Hepatocyte (in vitro differentiated cells): ENCODE data around the gene PLPPR1. TPM values are rescaled to one million over a fixed set of nuclear protein-coding genes. Genes with fewer than 3 reads are reported as not detected.

ENCODE experiments used
- DNase-seq: peaks from one replicate; pipeline ENCODE4 v3.0.0-alpha.2; 2016; ENCODE audit warnings: low spot score
- H2AFZ ChIP-seq: fragments of 200-600 bp; sonication (generic); 2 replicates; pipeline ENCODE4 v1.6.0; 2016; ENCODE audit warnings: antibody characterized with exemption, mild to moderate bottlenecking
- H3K27ac ChIP-seq: fragments of 200-600 bp; sonication (generic); 2 replicates; pipeline ENCODE4 v1.5.1; 2016; ENCODE audit warnings: mild to moderate bottlenecking
- H3K27me3 ChIP-seq: fragments of 200-600 bp; sonication (generic); 2 replicates; pipeline ENCODE4 v1.6.1; 2016
- H3K36me3 ChIP-seq: fragments of 200-600 bp; sonication (generic); replicated peaks from 2 replicates; pipeline ENCODE4 v1.5.1; 2016; ENCODE audit warnings: low read depth; ENCODE audit not compliant: insufficient read depth
- H3K4me1 ChIP-seq: fragments of 200-600 bp; sonication (generic); 2 replicates; pipeline ENCODE4 v1.5.1; 2016; ENCODE audit warnings: mild to moderate bottlenecking, moderate library complexity; ENCODE audit not compliant: insufficient read depth
- H3K4me2 ChIP-seq: fragments of 200-600 bp; sonication (generic); 2 replicates; pipeline ENCODE4 v1.6.0; 2016
- H3K4me3 ChIP-seq: fragments of 200-600 bp; sonication (generic); 2 replicates; pipeline ENCODE4 v1.5.1; 2016; ENCODE audit warnings: mild to moderate bottlenecking
- H3K79me2 ChIP-seq: fragments of 200-600 bp; sonication (generic); 2 replicates; pipeline ENCODE4 v1.6.0; 2017; ENCODE audit warnings: mild to moderate bottlenecking
- H3K9me2 ChIP-seq: fragments of 200-600 bp; sonication (generic); replicated peaks from 2 replicates; pipeline ENCODE4 v1.6.0; 2017; ENCODE audit warnings: mild to moderate bottlenecking; ENCODE audit not compliant: insufficient read depth
- H3K9me3 ChIP-seq: fragments of 200-600 bp; sonication (generic); 2 replicates; pipeline ENCODE4 v1.5.1; 2016; ENCODE audit warnings: low read depth, mild to moderate bottlenecking
- H4K20me1 ChIP-seq: fragments of 200-600 bp; sonication (generic); 2 replicates; pipeline ENCODE4 v1.6.0; 2016; ENCODE audit warnings: mild to moderate bottlenecking; ENCODE audit not compliant: insufficient read depth, poor library complexity, severe bottlenecking
- CTCF ChIP-seq: fragments of 200-600 bp; sonication (generic); IDR thresholded peaks from 2 replicates; pipeline ENCODE4 v1.5.1; 2016; ENCODE audit warnings: antibody characterized with exemption, mild to moderate bottlenecking; ENCODE audit not compliant: poor library complexity
- EZH2 ChIP-seq: fragments of 200-600 bp; sonication (generic); IDR thresholded peaks from 2 replicates; pipeline ENCODE4 v1.6.1; 2016; ENCODE audit warnings: antibody characterized with exemption, mild to moderate bottlenecking, borderline replicate concordance
- EZH2phosphoT487 ChIP-seq: fragments of 200-600 bp; sonication (generic); IDR thresholded peaks from one replicate; pipeline ENCODE4 v1.6.1; 2018; ENCODE audit warnings: antibody characterized with exemption, mild to moderate bottlenecking, low read depth, moderate library complexity; ENCODE audit not compliant: unreplicated experiment, severe bottlenecking
- WGBS: methylation state at CpG from one replicate; pipeline ENCODE4 v1.1.6; 2016; ENCODE audit warnings: low lambda C conversion rate; ENCODE audit errors: missing lambda C conversion rate; 5-methylcytosine and 5-hydroxymethylcytosine counted together
- polyA plus RNA-seq: library from polyadenylated mRNA; unstranded; fragments of >200 nt; fragmentation: Nextera tagmentation; extraction: Ambion mirVana; gene quantifications from 2 replicates; pipeline ENCODE4 v1.2.1, GENCODE V29; 2016
- total RNA-seq: library from RNA; depleted of rRNA; stranded (reverse); fragments of >200 nt; gene quantifications from 2 replicates; pipeline ENCODE4 v1.2.3, GENCODE V29; 2014

PLPPR1 gene
- total and polyA plus RNA-seq, 2 experiments from 2014 or later, result 0.27 to 2.1 TPM

GRCh38 chr9:101097210-101097609 is 68.7 kb downstream of the PLPPR1 start:
- H3K4me1 ChIP-seq, result no peaks in the 10 kb centered on the region
- TF ChIP-seq EZH2, result no peak
- no peak for TF ChIP-seq CTCF
- no peak for TF ChIP-seq EZH2phosphoT487
- H2AFZ ChIP-seq, result no peak overlapping the region
- no peak overlapping the region for H3K4me2 ChIP-seq
- no peaks in the 10 kb centered on the region for H3K36me3 ChIP-seq
- H3K9me3 ChIP-seq, result no peaks in the 10 kb centered on the region
- no peaks in the 10 kb centered on the region for H3K79me2 ChIP-seq
- H3K27me3 ChIP-seq, result no peaks in the 10 kb centered on the region
- no peak overlapping the region for H3K27ac ChIP-seq
- DNase-seq, result no peak
- H3K9me2 ChIP-seq, result no peaks in the 10 kb centered on the region
- H3K4me3 ChIP-seq, result no peak overlapping the region
- 24% methylated on average over 1 of the region's 1 CpG for WGBS
- H4K20me1 ChIP-seq, result no peaks in the 10 kb centered on the region

GRCh38 chr9:101098392-101098791 is 69.9 kb downstream of the PLPPR1 start:
- no peaks in the 10 kb centered on the region for H3K9me3 ChIP-seq
- H3K27me3 ChIP-seq, result no peaks in the 10 kb centered on the region
- H3K4me2 ChIP-seq, result no peak overlapping the region
- H3K36me3 ChIP-seq, result no peaks in the 10 kb centered on the region
- H2AFZ ChIP-seq, result no peak overlapping the region
- no peaks in the 10 kb centered on the region for H3K9me2 ChIP-seq
- DNase-seq, result no peak
- no peaks in the 10 kb centered on the region for H4K20me1 ChIP-seq
- no peaks in the 10 kb centered on the region for H3K4me1 ChIP-seq
- no peak for TF ChIP-seq EZH2phosphoT487
- no peak for TF ChIP-seq EZH2
- TF ChIP-seq CTCF, result no peak
- H3K27ac ChIP-seq, result no peak overlapping the region
- H3K4me3 ChIP-seq, result no peak overlapping the region
- no peaks in the 10 kb centered on the region for H3K79me2 ChIP-seq

GRCh38 chr9:101114317-101114716 is 85.8 kb downstream of the PLPPR1 start:
- H3K4me2 ChIP-seq, result no peak overlapping the region
- H3K9me3 ChIP-seq, result no peaks in the 10 kb centered on the region
- H3K27me3 ChIP-seq, result no peaks in the 10 kb centered on the region
- H3K9me2 ChIP-seq, result no peaks in the 10 kb centered on the region
- TF ChIP-seq EZH2 (no peak), EZH2phosphoT487 (no peak), CTCF (no peak)
- H3K27ac ChIP-seq, result no peak overlapping the region
- H4K20me1 ChIP-seq, result no peaks in the 10 kb centered on the region
- no peaks in the 10 kb centered on the region for H3K4me1 ChIP-seq
- no peak for DNase-seq
- 34% methylated on average over 2 of the region's 2 CpGs for WGBS
- H3K4me3 ChIP-seq, result no peak overlapping the region
- no peaks in the 10 kb centered on the region for H3K79me2 ChIP-seq
- no peak overlapping the region for H2AFZ ChIP-seq
- no peaks in the 10 kb centered on the region for H3K36me3 ChIP-seq

DNA sequence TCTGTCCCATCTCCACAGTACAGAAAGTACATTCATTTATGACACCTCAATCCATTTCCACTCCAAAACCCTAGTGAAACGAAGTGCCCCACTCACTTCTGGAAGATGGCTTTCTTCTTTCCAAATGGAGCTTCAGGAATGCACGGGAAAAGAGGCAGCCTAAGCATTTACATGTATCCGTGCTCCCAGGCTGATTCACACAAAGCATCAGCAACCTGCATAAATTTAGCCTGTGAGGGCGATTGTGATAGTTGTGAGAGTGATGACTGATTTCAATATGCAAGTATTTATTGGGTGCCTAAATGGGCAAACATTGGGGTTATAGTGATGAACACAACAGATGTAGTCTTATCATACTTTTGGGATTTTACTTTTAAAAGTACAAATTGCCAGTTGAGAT is 86.6 kb downstream of the PLPPR1 start:
- H3K4me1 ChIP-seq, result no peaks in the 10 kb centered on the region
- no peak for TF ChIP-seq EZH2phosphoT487
- no peak for TF ChIP-seq CTCF
- no peak for TF ChIP-seq EZH2
- no peaks in the 10 kb centered on the region for H3K9me3 ChIP-seq
- H3K27me3 ChIP-seq, result no peaks in the 10 kb centered on the region
- no peak overlapping the region for H3K4me2 ChIP-seq
- H2AFZ ChIP-seq, result no peak overlapping the region
- no peaks in the 10 kb centered on the region for H3K36me3 ChIP-seq
- no peaks in the 10 kb centered on the region for H3K79me2 ChIP-seq
- H4K20me1 ChIP-seq, result no peaks in the 10 kb centered on the region
- no peak overlapping the region for H3K4me3 ChIP-seq
- H3K27ac ChIP-seq, result no peak overlapping the region
- WGBS, result 47% methylated on average over 4 of the region's 4 CpGs
- DNase-seq, result no peak
- no peaks in the 10 kb centered on the region for H3K9me2 ChIP-seq
